SK-N-SH (cell line): Measurements from ENCODE around the gene HECTD4.

Experiments used
- EP300 ChIP-seq, 2 experiments: IDR thresholded peaks; 2 replicates each; pipeline versions ENCODE4 v1.4.0 to v1.6.1; 2012; ENCODE audit warnings: borderline replicate concordance in 1 of 2, low read depth in 1 of 2, low read length in 1 of 2
- NFIC ChIP-seq: IDR thresholded peaks from 2 replicates; pipeline ENCODE4 v1.4.0; 2012; ENCODE audit warnings: borderline replicate concordance
- POLR2AphosphoS5 ChIP-seq: IDR thresholded peaks from 2 replicates; pipeline ENCODE4 v1.6.1; 2012; ENCODE audit warnings: low read depth, low read length
- RAD21 ChIP-seq: IDR thresholded peaks from 2 replicates; pipeline ENCODE4 v1.6.1; 2012; ENCODE audit warnings: mild to moderate bottlenecking, low read length
- SIN3A ChIP-seq: IDR thresholded peaks from 2 replicates; pipeline ENCODE4 v1.6.1; 2012; ENCODE audit warnings: low read depth, mild to moderate bottlenecking, low read length, moderate library complexity, borderline replicate concordance
- TF ChIP-seq, protein P1 (sequence below): IDR thresholded peaks from 2 replicates; pipeline ENCODE4; 2012
- TF ChIP-seq, protein P2 (sequence below): fragments of 150-350 bp; IDR thresholded peaks from 2 replicates; pipeline ENCODE4 v1.6.1; 2016; ENCODE audit warnings: mild to moderate bottlenecking, low read depth, low read length
- TF ChIP-seq, protein P3 (sequence below): fragments of 200-600 bp; sonication (generic); IDR thresholded peaks from 2 replicates; pipeline ENCODE4 v1.6.1; 2017; ENCODE audit warnings: antibody characterized with exemption, mild to moderate bottlenecking, moderate library complexity
- TF ChIP-seq, protein P4 (sequence below): IDR thresholded peaks from 2 replicates; pipeline ENCODE4 v1.4.0; 2012; ENCODE audit warnings: low read depth, borderline replicate concordance

DNA sequence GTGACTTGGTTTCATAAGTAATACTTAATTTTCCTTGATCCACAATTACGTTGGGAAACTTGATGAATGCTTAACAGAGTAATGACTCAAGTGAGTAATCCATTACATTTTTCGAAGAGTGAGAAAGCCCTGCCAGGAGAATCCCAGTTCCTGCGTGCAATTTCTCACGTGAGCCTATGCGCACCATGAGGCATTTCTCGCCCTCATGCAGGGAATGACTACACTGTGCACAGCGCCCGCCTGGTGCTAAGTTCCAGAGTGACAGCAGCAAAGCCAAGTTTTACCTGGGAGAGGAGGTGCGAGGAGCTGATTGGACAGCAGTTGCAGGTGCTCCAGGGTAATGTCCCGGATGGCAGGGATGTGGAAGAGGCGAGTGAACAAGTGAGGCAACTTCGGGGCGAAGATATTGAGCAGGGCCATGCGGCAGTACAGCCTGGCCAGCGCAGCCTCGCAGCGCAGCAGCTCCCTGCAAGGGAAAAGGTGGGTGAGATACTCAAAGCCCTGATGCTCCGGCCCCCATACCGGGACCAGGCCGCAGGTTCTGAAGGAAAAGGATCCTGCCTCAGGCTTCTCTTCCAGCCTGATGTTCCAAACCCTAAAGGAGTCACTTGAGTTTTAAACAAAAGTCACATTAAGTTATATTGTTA lies 187.5 kb downstream of the HECTD4 start:
- TF ChIP-seq EP300 (IDR thresholded peaks at IDR 0.05; ENCODE audit: borderline replicate concordance in 1 of 2, low read depth in 1 of 2, low read length in 1 of 2), result no peak
- TF ChIP-seq, protein P1, sequence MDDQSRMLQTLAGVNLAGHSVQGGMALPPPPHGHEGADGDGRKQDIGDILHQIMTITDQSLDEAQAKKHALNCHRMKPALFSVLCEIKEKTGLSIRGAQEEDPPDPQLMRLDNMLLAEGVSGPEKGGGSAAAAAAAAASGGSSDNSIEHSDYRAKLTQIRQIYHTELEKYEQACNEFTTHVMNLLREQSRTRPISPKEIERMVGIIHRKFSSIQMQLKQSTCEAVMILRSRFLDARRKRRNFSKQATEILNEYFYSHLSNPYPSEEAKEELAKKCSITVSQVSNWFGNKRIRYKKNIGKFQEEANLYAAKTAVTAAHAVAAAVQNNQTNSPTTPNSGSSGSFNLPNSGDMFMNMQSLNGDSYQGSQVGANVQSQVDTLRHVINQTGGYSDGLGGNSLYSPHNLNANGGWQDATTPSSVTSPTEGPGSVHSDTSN, result no peak
- TF ChIP-seq, protein P2, sequence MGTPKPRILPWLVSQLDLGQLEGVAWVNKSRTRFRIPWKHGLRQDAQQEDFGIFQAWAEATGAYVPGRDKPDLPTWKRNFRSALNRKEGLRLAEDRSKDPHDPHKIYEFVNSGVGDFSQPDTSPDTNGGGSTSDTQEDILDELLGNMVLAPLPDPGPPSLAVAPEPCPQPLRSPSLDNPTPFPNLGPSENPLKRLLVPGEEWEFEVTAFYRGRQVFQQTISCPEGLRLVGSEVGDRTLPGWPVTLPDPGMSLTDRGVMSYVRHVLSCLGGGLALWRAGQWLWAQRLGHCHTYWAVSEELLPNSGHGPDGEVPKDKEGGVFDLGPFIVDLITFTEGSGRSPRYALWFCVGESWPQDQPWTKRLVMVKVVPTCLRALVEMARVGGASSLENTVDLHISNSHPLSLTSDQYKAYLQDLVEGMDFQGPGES, result no peak
- no peak for TF ChIP-seq POLR2AphosphoS5
- TF ChIP-seq, protein P3, sequence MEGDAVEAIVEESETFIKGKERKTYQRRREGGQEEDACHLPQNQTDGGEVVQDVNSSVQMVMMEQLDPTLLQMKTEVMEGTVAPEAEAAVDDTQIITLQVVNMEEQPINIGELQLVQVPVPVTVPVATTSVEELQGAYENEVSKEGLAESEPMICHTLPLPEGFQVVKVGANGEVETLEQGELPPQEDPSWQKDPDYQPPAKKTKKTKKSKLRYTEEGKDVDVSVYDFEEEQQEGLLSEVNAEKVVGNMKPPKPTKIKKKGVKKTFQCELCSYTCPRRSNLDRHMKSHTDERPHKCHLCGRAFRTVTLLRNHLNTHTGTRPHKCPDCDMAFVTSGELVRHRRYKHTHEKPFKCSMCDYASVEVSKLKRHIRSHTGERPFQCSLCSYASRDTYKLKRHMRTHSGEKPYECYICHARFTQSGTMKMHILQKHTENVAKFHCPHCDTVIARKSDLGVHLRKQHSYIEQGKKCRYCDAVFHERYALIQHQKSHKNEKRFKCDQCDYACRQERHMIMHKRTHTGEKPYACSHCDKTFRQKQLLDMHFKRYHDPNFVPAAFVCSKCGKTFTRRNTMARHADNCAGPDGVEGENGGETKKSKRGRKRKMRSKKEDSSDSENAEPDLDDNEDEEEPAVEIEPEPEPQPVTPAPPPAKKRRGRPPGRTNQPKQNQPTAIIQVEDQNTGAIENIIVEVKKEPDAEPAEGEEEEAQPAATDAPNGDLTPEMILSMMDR, result no peak
- TF ChIP-seq SIN3A, result no peak
- TF ChIP-seq RAD21, result no peak
- no peak for TF ChIP-seq NFIC
- TF ChIP-seq, protein P4, sequence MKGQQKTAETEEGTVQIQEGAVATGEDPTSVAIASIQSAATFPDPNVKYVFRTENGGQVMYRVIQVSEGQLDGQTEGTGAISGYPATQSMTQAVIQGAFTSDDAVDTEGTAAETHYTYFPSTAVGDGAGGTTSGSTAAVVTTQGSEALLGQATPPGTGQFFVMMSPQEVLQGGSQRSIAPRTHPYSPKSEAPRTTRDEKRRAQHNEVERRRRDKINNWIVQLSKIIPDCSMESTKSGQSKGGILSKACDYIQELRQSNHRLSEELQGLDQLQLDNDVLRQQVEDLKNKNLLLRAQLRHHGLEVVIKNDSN, result no peak
